GM19328 (cell line): ENCODE data around the gene MAD1L1.
"Not testable (repeated sequence)": the region's sequence is repeated elsewhere in the genome, so short reads cannot be mapped to it uniquely, and the experiment has no call there.

ENCODE experiments used
- ATAC-seq: cut with Tn5 transposase; IDR thresholded peaks from one replicate; pipeline ENCODE4 v1.9.1; 2021; ENCODE audit warnings: mild to moderate bottlenecking, moderate library complexity; ENCODE audit not compliant: unreplicated experiment

The MAD1L1 gene

DNA sequence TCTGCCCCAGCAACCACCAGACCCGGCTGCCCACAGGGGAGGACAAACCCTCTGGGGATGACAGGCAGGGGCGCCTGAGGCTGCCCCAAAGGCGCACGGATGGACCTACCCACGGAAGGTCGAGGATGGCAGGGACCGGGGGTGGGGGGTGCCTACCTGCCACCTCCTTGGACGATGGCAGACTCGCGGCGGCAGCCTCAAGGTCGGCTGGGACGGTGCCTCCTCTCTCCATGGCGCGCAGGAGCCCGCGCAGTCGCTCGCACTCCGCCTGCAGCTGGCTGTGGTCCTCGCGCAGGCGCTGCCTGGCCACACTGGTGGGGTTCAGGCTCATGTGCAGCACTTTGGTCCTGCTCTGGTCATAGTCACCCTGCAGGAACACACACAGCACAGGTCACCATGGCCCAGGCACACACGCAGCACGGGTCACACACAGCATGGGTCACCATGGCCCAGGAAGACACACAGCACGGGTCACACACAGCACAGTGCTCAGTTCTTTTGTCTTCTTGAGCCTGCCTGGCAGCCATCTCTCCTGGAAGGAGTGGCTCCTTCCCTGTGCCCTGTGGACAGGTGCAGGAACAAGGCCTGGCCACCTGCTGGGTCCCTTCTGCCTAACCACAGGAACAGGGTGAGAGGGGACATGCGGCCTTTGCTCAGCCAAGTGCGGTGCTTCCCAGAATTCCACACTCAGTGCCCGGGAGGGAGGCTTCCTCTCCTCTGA is 296.1 kb downstream of the MAD1L1 start:
- ATAC-seq = no peak

DNA sequence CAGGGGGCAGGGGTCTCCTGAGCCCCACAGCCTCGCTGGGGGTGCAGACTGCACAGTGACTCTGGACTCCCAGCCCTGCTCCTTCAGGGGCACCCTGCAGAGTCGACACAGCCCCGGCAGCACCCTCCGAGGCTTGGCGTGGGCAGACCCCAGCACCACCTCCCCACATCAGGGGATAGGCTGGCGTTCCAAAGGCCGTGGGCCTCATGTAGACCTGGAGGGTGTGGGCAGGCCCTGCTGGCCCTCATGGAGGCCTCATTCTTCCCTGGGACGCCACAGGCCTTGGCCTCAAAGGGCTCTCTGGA is 296.8 kb downstream of the MAD1L1 start:
- ATAC-seq = no peak

DNA sequence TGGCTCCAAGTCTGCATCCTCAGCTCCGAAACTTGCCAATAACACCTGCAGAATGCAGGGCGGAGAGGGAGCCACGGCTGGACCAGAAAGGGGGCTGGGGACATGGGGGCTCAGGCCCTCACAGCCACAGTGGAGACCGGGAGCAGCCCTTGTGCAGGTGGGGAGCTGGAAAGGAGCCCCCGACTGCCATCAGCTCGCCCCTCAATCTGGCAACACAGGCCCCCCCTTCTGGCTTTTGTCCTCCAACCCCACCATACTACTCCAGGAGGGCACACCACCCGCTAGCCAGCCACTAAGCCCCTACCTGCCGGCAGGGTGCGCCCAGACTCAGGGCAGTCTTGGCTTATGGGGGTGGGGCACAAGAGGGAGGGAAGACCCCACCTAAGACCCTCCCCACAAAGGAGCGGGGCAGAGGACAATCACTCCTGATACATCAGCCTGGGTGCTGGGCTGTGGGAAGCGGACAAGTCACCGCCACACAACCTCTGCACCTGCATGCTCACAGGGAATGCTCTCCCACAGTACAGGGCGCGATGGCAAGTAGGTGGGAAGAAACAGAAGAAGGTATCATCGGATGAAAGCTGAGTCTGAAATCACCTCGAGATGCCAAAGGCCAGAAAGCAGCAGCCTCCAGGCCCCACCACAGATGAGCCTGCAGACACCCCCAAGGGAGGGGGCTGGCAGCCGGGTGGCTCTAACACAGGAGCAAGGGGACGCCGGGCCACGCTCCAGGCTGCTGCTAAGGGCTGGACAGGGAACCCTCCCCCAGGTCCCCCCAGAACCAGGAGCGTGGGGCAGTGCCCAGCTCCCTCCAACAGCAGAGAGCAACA is 297.4 kb downstream of the MAD1L1 start:
- no peak for ATAC-seq

DNA sequence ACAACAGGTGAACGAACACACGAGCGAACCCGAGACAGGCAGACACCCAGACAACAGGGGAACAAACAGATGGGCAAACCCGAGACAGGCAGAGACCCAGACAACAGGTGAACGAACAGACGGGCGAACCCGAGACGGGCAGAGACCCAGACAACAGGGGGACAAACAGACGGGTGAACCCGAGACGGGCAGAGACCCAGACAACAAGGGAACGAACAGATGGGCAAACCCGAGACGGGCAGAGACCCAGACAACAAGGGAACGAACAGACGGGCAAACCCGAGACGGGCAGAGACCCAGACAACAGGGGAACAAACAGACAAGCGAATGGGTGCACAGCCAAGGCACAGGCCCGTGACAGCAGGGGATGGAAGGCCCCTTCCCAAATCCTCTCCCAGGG is 298.0 kb downstream of the MAD1L1 start:
- ATAC-seq = no peak

DNA sequence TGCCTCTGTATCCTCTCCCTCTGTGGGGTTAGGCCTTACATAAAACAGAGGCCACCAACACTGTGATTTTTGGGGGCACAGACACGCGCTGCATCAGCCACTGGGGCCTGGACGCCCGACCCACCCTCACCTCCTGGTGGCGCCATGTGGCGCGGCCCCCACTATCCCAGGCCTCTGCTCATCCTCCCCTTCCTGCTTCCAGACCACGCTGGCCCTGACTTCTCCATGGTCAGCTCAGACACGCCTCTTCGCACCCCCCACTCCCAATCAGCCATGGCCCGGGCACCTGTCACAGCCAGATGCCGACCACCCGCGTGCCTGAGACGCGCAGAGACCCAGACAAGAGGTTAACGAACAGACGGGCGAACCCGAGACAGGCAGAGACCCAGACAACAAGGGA is 298.7 kb downstream of the MAD1L1 start:
- no peak for ATAC-seq

DNA sequence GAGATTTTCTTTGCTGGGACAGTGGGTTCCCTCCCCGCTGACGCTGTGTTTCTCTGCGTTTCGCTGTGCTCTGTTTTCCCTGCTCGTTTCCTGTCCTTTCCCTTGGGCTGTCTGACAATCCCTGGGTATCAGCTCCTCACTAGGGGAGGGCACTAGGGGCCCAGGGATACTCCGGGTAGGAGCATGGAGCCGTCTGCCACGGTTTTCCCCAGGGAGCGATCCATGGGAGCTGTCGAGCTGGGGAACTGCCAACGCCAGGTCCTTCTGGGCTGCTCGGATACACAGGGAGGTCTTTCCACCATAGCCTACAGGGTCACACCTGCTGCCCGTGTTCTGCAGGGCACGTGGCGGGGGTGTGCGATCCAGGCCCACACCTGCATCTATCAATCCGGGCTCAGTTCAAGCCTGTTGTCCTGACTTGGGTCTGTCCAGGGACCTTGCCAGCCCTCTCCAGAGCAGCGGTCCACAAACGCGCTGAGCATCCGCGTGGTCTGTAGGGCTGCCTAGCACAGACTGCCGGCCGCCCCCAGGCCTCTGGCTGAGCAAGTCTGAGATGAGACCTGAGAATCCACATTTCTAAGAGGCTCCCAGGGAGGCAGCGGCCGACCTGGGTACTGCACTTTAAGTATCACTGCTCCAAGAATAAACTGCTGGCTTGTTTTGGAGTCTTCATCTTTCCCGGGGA is 299.5 kb downstream of the MAD1L1 start:
- ATAC-seq = no peak

DNA sequence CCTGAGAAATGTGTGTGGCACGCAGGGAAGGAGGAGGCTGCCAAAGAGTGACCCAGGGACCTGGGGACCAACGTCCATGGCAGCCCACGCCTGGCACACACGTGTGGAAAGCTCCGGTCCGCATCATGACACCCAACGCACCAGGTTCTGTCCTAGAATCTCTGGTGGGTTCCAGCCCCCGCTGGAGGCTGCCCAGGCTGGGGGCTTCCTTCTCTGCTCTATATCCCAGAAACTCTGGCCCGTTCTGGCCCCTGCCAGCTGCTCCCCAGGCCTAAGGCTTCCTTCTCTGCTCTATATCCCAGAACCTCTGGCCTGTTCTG is 300.8 kb downstream of the MAD1L1 start:
- no peak for ATAC-seq

DNA sequence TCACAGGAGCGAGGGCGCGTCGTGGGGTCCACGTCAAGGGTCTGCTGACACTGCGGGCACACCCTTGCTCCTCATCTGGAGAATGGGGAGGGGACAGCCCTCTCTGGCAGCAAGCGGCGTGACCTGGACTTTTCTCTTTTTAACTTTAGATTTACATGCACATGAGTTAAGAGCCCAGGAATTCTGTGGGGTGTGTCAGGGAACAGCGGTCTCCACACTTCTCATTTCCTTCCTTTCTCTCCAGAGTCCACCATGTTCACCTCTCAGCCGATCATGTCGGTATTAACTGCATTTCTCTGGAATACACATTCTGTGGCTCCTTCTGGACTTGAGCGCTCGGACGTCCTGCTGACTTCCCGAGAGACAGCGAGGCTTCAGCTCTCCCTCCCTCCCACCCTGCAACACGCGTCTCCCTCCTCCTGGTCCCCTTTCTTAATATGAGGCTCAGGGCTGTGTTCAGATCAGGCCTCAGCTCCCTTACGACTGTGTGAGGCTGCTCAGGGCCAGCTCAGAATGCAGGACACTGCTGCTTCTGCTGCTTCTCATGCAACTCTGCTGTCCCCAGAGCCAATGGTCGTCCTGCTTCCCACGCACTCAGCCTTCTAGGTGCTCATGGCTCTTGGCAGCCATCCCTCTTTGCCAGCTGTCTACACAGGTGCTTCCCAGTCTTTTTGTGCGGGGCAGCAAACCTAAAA is 301.3 kb downstream of the MAD1L1 start:
- no peak for ATAC-seq

DNA sequence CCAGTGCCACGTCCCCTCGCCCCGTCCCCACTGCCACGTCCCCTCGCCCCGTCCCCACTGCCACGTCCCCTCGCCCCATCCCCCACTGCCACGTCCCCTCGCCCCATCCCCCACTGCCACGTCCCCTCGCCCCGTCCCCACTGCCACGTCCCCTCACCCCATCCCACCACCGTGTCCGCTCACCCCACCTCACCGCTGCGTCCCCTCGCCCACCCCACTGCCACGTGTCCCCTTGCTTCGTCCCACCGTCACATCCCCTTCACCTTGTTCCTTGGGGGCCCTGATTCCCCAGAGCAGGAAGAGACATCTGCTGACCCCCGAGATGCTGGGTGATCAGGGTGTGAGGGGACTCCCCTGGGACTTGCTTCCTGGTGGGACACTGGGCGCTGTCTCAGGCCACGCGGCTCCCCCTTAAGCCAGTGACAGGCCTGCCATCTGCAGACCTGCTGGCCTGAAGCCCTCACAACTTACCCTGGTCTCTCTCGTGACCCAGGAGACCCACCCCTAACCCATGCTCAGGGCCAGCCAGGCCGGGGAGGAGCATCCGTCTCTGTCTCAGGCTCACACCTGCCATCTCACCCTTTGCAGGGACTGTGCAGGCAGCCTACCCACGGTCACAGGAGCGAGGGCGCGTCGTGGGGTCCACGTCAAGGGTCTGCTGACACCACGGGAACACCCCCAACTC is 302.2 kb downstream of the MAD1L1 start:
- ATAC-seq = no peak

DNA sequence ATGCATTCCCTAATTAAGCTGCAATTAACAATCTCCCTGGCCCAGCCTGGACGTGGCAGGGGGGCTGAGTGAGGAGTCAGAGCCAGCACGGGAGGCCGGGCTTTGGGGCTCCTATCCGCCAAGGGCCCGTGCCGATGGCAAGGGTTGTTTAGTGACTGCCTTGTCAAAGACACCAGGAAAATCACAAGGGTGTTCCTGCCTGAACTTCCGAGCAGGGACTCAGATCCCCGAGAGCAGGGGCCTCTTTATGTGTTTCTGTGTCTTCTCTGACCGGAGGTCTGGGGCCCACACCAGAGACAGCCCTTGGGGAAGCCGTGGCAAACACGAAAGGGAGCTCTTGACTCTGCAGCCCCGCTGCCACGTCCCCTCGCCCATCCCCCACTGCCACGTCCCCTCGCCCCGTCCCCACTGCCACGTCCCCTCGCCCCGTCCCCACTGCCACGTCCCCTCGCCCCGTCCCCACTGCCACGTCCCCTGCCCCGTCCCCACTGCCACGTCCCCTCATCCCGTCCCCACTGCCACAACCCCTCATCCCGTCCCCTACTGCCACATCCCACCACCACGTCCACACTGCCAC is 303.3 kb downstream of the MAD1L1 start:
- ATAC-seq = not testable (repeated sequence)

DNA sequence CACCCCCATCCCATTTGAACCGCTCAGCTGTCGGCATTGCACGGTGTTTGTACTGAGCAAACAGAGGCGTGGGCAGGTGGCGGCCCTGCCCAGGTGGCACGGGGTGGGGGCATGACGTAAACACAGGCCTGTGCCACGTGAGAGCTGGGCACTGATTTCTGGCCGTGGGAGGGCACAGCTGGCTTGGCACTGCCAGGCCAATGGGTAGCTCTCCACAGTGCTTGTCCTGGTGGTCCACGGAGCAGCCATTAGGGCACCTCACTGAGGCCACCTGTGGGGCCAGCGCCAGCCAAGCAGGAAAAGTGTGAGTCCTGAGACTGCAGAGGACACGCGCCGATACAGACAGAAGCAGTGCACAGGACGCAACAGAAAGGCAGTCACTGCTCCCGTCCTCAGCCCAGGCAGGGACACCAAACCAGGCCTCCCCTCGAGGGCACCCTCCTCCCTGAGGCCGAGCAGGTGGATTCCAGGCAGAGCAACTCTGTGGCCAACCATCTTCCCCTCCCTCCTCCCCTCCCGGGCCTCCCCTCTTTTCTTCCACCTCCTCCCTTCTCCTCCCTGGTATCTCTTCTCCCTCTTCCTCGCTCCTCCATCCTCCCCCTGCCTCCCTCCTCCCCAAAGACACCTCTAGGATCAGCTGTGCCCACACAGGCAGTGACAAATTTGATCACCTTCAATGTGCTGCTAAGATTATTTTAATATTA is 303.9 kb downstream of the MAD1L1 start:
- ATAC-seq = no peak

DNA sequence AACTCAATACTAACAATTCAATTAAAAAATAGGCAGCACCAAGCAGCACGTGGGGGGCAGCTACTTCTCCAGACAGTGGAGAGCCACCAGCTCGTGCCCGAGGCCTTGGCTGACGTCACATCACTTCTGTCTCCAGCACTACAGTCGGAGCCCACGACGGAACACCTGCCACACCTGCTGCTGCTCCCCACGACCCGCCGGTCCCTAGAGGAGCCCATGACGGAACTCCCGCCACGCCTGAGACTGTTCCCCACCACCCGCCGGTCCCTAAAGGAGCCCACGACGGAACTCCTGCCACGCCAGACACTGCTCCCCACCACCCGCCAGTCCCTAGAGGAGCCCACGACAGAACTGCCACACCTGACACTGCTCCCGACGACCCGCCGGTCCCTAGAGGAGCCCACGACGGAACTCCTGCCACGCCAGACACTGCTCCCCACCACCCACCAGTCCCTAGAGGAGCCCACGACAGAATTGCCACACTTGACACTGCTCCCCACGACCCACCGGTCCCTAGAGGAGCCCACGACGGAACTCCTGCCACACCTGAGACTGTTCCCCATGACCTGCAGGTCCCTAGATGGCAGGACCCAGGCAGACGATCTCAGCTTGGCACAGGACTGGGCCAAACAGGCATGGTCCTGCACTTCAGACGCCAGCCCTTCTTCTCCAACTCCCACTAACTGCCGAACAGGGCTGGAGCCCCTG is 304.7 kb downstream of the MAD1L1 start:
- no peak for ATAC-seq

DNA sequence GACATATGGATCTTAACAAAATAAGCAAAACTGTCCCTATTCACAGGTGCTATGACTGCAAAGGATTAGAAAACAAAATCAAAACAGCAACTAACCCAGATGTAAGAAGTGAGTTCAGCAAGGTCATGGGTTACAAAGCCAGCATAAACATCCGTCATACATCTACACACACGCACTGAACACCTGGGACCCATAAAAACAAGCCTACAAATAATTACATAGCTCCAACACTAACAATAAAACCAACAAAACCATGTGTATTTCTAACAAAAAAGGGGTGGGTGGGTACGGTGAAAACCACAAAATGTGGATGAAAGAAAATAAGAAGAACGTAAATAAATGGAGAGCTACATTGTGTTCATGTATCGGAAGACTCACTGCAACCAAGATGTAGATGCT is 305.8 kb downstream of the MAD1L1 start:
- ATAC-seq = no peak

DNA sequence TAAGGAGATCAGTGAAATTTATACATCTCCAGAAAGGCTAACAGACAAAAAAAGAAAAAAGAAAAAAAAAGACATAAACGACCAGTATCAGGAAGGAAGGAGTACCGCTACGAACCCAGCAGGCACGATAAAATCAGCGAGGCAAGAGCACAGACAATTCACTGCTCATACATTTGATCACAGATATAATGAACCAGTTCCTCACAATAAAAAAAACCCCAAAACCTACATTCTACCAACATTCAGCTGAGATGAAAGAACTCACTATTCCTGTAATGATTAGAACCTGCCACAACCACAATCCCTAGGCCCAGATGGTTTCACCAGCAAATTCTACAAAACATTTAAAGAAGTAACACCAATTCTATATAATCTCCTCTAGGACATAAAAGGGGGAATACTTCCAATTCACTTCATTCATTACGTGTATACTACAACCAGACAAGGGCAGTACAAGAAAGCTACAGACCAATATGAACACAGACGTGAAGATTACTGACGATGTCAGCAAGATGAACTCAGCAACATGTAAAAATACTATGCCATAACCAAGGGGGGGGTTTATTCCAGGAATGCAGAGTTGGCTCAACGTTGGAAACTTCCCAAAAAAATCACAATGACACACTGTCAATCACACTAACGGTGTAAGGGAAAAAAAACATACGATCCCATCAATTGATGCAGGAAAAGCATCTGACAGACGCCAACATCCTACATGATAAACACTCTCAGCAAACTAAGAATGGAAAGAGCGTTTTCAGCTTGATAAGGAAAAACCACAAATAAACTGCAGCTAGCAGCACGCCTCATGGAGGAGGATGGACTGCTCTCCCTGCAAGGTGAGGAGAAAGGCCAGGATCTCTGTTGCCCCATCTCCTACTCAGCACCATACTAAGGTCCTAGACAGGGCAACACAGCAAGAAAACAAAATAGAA is 306.5 kb downstream of the MAD1L1 start:
- ATAC-seq = no peak

DNA sequence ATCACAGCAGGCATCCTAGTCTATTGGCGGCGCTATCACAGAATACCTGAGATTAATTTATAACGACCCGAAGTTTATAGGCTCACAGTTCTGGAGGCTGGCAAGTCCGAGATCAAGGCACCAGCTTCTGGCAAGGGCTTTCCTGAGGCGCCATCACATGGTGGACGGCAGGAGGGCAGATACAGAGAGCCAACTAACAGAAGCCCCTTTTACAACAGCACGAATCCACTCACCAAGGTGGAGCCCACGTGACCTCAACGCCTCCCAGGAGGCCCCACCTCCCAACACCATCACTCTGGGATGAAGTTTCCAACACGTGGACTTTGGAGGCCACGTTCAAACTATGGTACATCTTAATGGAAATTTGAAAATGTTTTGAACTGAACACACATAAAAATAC is 307.4 kb downstream of the MAD1L1 start:
- ATAC-seq = no peak

DNA sequence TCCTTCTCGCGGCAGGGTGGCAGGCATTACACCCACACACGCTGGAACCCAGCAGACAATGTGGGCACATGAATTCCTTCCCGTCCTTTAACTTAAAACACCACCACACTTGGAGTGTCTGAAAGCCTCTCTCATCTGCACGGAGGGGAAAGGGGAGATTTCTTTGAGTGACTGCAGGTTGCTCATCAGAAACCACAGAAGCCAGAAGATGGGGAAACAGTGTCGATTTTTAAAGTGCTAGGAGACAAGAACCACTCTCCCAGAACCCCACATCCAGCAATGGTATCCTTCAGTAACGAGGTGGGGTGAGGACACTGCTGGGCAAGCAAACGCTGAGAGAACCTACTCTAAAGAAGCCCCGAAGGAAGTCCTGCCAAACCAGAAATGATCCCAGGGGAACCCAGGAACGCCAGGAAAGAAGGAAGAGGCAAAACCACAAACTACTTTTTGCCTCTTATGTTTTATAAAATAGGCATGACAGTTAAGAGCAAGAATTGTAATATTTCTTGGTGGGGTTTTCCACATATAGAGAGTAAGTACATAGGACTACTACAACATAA is 308.4 kb downstream of the MAD1L1 start:
- ATAC-seq = no peak

DNA sequence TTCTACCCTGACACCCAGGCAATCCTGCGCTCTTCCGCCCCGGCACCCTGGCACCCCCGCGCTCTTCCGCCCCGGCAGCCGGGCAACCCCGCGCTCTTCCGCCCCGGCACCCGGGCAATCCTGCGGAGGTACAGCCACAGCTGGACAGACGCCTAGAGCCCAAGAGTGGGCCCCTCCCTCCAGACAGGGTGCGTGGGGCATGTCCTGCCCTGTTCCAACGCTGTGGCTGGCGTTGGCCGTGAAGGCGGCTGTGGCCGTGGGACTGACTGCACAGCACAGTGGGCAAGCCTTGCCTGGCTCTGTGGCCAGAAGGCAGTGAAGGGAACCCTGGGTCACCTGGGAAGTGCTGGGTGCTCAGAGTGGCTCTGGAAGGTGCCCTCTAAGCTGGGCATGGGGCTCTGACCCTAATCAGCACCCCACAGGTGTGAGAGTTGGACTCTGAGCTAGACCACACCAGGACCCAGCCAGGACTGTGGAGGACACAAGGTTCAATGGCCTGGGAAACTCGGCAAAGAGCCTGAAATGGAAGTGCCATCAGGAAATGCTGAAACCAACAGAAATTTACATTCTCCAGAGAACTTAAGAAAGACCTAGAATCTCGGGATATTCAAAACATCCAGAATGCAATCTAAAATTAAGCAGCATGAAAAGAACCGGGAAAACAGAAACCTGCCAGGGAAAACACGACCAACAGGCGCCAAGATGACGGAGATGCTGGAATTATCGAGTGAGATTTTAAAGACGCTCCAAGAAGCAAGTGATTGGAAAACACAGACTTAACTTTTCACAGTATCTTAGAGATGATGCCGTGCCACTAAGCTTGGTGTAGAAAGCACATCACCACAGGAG is 309.1 kb downstream of the MAD1L1 start:
- ATAC-seq = no peak
